IMR-90 (cell line): ENCODE results near the gene RAB5B. TPM values are rescaled to one million over a fixed set of nuclear protein-coding genes. Genes with fewer than 3 reads are reported as not detected.

ENCODE experiments used
- ATAC-seq: fragments of 200-7000 bp; cut with Tn5 transposase; 2 replicates; pipeline ENCODE4 v1.9.1; 2020; ENCODE audit warnings: low read depth, mild to moderate bottlenecking, moderate library complexity
- BruUV-seq: library from RNA; stranded (reverse); fragments of 400-500 nt; replicated peaks from 2 replicates; lab custom pipeline; 2021; lab: Mats Ljungman, UMichigan
- CTCF ChIA-PET: fragments of 300-600 bp; formaldehyde crosslinking; extraction: SDS; loops from one replicate; lab custom pipeline; 2021; ENCODE audit warnings: antibody characterized with exemption; lab: Yijun Ruan, JAX
- POLR2A ChIA-PET: fragments of 300-600 bp; sonication (Branson Sonifier 250); formaldehyde crosslinking; loops from one replicate; lab custom pipeline; 2022; ENCODE audit warnings: antibody characterized with exemption; ENCODE audit not compliant: unreplicated experiment; lab: Charles Lee
- DNase-seq: peaks from one replicate; pipeline ENCODE4 v3.0.0; 2013
- H2AFZ ChIP-seq: replicated peaks from 2 replicates; pipeline ENCODE3; 2013; ENCODE audit warnings: low read length, mild to moderate bottlenecking; ENCODE audit not compliant: poor library complexity
- H2AK5ac ChIP-seq: 2 replicates; pipeline ENCODE4 v1.6.1; 2013; ENCODE audit warnings: low read depth, low read length, inconsistent platforms
- H2AK9ac ChIP-seq: replicated peaks from 2 replicates; pipeline ENCODE3; 2013; ENCODE audit warnings: mild to moderate bottlenecking, low read depth, low read length, moderate library complexity; ENCODE audit not compliant: poor library complexity
- H2BK120ac ChIP-seq: 2 replicates; pipeline ENCODE4 v1.6.1; 2013; ENCODE audit warnings: low read depth, low read length, inconsistent platforms
- H2BK15ac ChIP-seq: 3 replicates; pipeline ENCODE4 v1.6.1; 2013; ENCODE audit warnings: low read depth, low read length, inconsistent platforms
- H2BK20ac ChIP-seq: 2 replicates; pipeline ENCODE4 v1.6.1; 2013; ENCODE audit warnings: low read depth, mild to moderate bottlenecking, inconsistent platforms, low read length, moderate library complexity
- H2BK5ac ChIP-seq: 2 replicates; pipeline ENCODE4 v1.6.1; 2013; ENCODE audit warnings: mild to moderate bottlenecking, low read depth, low read length, inconsistent platforms; ENCODE audit not compliant: poor library complexity, severe bottlenecking
- H3K14ac ChIP-seq: replicated peaks from 2 replicates; pipeline ENCODE4 v1.6.1; 2013; ENCODE audit warnings: low read depth, low read length, inconsistent platforms
- H3K18ac ChIP-seq: 2 replicates; pipeline ENCODE4 v1.6.1; 2013; ENCODE audit warnings: low read depth, low read length, control low read depth
- H3K23ac ChIP-seq: 2 replicates; pipeline ENCODE4 v1.6.1; 2013; ENCODE audit warnings: low read depth, low read length, inconsistent platforms
- H3K27ac ChIP-seq: 2 replicates; pipeline ENCODE4 v1.5.1; 2013; ENCODE audit warnings: mild to moderate bottlenecking, control low read depth, low read length; ENCODE audit not compliant: insufficient read depth
- H3K27me3 ChIP-seq: 2 replicates; pipeline ENCODE4 v1.6.1; 2013; ENCODE audit warnings: low read length; ENCODE audit not compliant: control insufficient read depth, insufficient read depth
- H3K36me3 ChIP-seq: 2 replicates; pipeline ENCODE4 v1.6.1; 2013; ENCODE audit warnings: low read length, mixed read lengths; ENCODE audit not compliant: control insufficient read depth, insufficient read depth
- H3K4ac ChIP-seq: 2 replicates; pipeline ENCODE4 v1.6.1; 2013; ENCODE audit warnings: low read depth, low read length, inconsistent platforms
- H3K4me1 ChIP-seq: 2 replicates; pipeline ENCODE4 v1.6.1; 2013; ENCODE audit warnings: low read length, mixed read lengths; ENCODE audit not compliant: control insufficient read depth, insufficient read depth
- H3K4me2 ChIP-seq: 2 replicates; pipeline ENCODE4 v1.6.1; 2013; ENCODE audit warnings: low read depth, mild to moderate bottlenecking, control low read depth, low read length, moderate library complexity
- H3K4me3 ChIP-seq: 2 replicates; pipeline ENCODE4 v1.5.1; 2013; ENCODE audit warnings: low read depth, mild to moderate bottlenecking, control low read depth, low read length, moderate library complexity; ENCODE audit not compliant: insufficient read depth
- H3K56ac ChIP-seq: 2 replicates; pipeline ENCODE4 v1.6.1; 2013; ENCODE audit warnings: low read length, inconsistent platforms; ENCODE audit not compliant: insufficient read depth; ENCODE audit errors: extremely low read depth
- H3K79me1 ChIP-seq, 2 experiments: 2 replicates each; pipeline ENCODE4 v1.6.1; 2013; ENCODE audit warnings: low read length in 2 of 2, inconsistent platforms in 1 of 2, low read depth in 1 of 2
- H3K9ac ChIP-seq: 2 replicates; pipeline ENCODE4 v1.6.1; 2013; ENCODE audit warnings: low read depth, low read length, control low read depth
- H3K9me1 ChIP-seq: 2 replicates; pipeline ENCODE4 v1.6.1; 2013; ENCODE audit warnings: low read length, inconsistent platforms; ENCODE audit not compliant: insufficient read depth
- H3K9me3 ChIP-seq: 2 replicates; pipeline ENCODE4 v1.6.1; 2013; ENCODE audit warnings: low read length; ENCODE audit not compliant: control insufficient read depth, insufficient read depth
- H4K20me1 ChIP-seq: 2 replicates; pipeline ENCODE4 v1.6.1; 2013; ENCODE audit warnings: low read length, inconsistent platforms; ENCODE audit not compliant: insufficient read depth
- H4K5ac ChIP-seq: 2 replicates; pipeline ENCODE4 v1.6.1; 2013; ENCODE audit warnings: mild to moderate bottlenecking, low read depth, low read length, control low read depth
- H4K8ac ChIP-seq, 2 experiments: 2 replicates each; pipeline ENCODE4 v1.6.1; 2013; ENCODE audit warnings: low read depth in 2 of 2, low read length in 2 of 2, control low read depth in 1 of 2, inconsistent platforms in 1 of 2
- H4K91ac ChIP-seq: 2 replicates; pipeline ENCODE4 v1.6.1; 2013; ENCODE audit warnings: low read depth, low read length, inconsistent platforms; ENCODE audit not compliant: insufficient read depth
- BHLHE40 ChIP-seq: fragments of 150-350 bp; IDR thresholded peaks from 2 replicates; pipeline ENCODE4 v1.6.1; 2016; ENCODE audit warnings: mild to moderate bottlenecking, low read depth, low read length
- FOS ChIP-seq: fragments of 150-350 bp; IDR thresholded peaks from 2 replicates; pipeline ENCODE4 v1.6.1; 2016; ENCODE audit warnings: low read depth, low read length
- MAFK ChIP-seq: IDR thresholded peaks from 2 replicates; pipeline ENCODE4 v1.6.1; 2012; ENCODE audit warnings: low read depth, low read length, improper control_type of control experiment
- MXI1 ChIP-seq: IDR thresholded peaks from 2 replicates; pipeline ENCODE4 v1.6.1; 2012; ENCODE audit warnings: low read depth, mild to moderate bottlenecking, low read length, moderate library complexity, borderline replicate concordance
- NFE2L2 ChIP-seq: fragments of 150-350 bp; IDR thresholded peaks from 2 replicates; pipeline ENCODE4 v1.6.1; 2016; ENCODE audit warnings: low read depth, mild to moderate bottlenecking, low read length
- POLR2A ChIP-seq: IDR thresholded peaks from 2 replicates; pipeline ENCODE4 v1.6.1; 2012; ENCODE audit warnings: mild to moderate bottlenecking, low read depth, low read length
- RCOR1 ChIP-seq: IDR thresholded peaks from 2 replicates; pipeline ENCODE4 v1.6.1; 2012; ENCODE audit warnings: mild to moderate bottlenecking, low read length, improper control_type of control experiment; ENCODE audit not compliant: insufficient replicate concordance
- SMC3 ChIP-seq: fragments of 150-350 bp; IDR thresholded peaks from 2 replicates; pipeline ENCODE4 v1.6.1; 2016; ENCODE audit warnings: low read depth, mild to moderate bottlenecking, antibody characterized with exemption, low read length, moderate library complexity
- WGBS, 2 experiments: methylation state at CpG; one replicate each; pipeline versions ENCODE4 v1.1.5 to v1.1.7; 2013; ENCODE audit warnings: missing lambda C conversion rate in 2 of 2; ENCODE audit not compliant: insufficient read length in 1 of 2; ENCODE audit errors: extremely low coverage in 2 of 2; 5-methylcytosine and 5-hydroxymethylcytosine counted together
- dilution Hi-C: fragments of 300-500 bp; cut with HindIII; formaldehyde crosslinking; loops from one replicate; pipeline ENCODE4 v1.14.3; 2018; ENCODE audit warnings: low sequenced_read_pairs; ENCODE audit not compliant: unreplicated experiment
- in situ Hi-C: fragments of 300-500 bp; cut with MboI; formaldehyde crosslinking; loops from 3 replicates; pipeline ENCODE4 v1.14.3; 2019; ENCODE audit warnings: low sequenced_read_pairs, inconsistent platforms, mixed read lengths
- intact Hi-C: fragments of 100-400 bp; cut with micrococcal nuclease; formaldehyde crosslinking; loops from 2 replicates; pipeline ENCODE4 v1.10.0; 2022
- polyA plus RNA-seq, 3 experiments: library from polyadenylated mRNA; depleted of rRNA; stranded (reverse); fragments of >200 nt; gene quantifications; 2 replicates each; pipeline ENCODE4 v1.2.3, GENCODE V29; 2012; ENCODE audit warnings: low replicate concordance in 1 of 3
- total RNA-seq: library from RNA; depleted of rRNA; stranded (reverse); fragments of >200 nt; gene quantifications from 2 replicates; pipeline ENCODE4 v1.2.3, GENCODE V29; 2012
- TF ChIP-seq, protein P1 (sequence below): conservative IDR thresholded peaks from 2 replicates; pipeline ENCODE4 v1.5.1; 2012; ENCODE audit warnings: mild to moderate bottlenecking, low read depth, low read length, improper control_type of control experiment
- TF ChIP-seq, protein P2 (sequence below): fragments of 150-350 bp; IDR thresholded peaks from 2 replicates; pipeline ENCODE4 v1.6.1; 2017; ENCODE audit warnings: mild to moderate bottlenecking, antibody characterized with exemption, low read length, low read depth
- TF ChIP-seq, protein P3 (sequence below): fragments of 150-350 bp; IDR thresholded peaks from 2 replicates; pipeline ENCODE4 v1.6.1; 2016; ENCODE audit warnings: low read depth, mild to moderate bottlenecking, low read length, moderate library complexity, borderline replicate concordance

Gene RAB5B
- total and polyA plus RNA-seq, 2 of the 4 experiments (the other 2 are of a cell fraction): 56.5 to 99.2 TPM

DNA sequence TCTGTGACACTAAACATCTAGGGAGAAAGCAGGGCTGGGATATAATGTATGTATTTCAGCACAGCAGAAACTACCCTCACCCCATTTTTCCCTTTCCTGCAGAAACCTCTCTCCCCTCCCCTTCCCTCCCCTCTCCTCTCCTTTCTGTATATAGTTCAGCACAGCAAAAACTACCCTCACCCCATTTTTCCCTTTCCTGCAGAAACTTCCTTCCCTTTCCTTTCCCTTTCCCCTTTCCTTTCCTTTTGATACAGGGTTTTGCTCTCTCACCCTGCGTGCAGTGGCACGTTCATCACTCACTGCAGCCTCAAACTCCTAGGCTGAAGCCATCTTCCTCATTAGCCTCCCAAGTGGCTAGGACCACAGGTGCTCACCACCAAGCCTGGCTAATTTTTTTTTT is 10.1 kb upstream of the RAB5B start:
- Histone ChIP-seq H2BK120ac (no peak overlapping the region), H3K79me1 (peaks cover 3 to 29% of the 10 kb centered on the region in 2 experiments; a peak in 2 of 4 replicates), H3K23ac (no peak overlapping the region), H3K9me3 (no peaks in the 10 kb centered on the region), H3K14ac (no peak overlapping the region; the same call in 1 of the 2 replicates), H2BK20ac (no peak overlapping the region), H3K4me3 (no peak overlapping the region), H3K18ac (no peak overlapping the region), H4K8ac (no peak overlapping the region), H3K27ac (no peak overlapping the region), H3K56ac (no peak overlapping the region), H3K36me3 (no peaks in the 10 kb centered on the region; the same call in 1 of the 2 replicates), H3K9ac (no peak overlapping the region), H4K91ac (no peak overlapping the region), H3K27me3 (no peaks in the 10 kb centered on the region), H2AK5ac (no peak overlapping the region), H3K4me1 (peaks cover 7% of the 10 kb centered on the region), H2BK15ac (no peak overlapping the region), H2AK9ac (no peak overlapping the region), H4K20me1 (no peaks in the 10 kb centered on the region), H3K9me1 (0 out of 2 replicates have a peak, but pooled peaks cover 6% of the 10 kb centered on the region), H2AFZ (peak overlapping the region; percentile 60), H3K4ac (no peak overlapping the region), H3K4me2 (no peak overlapping the region), H2BK5ac (no peak overlapping the region), H4K5ac (no peak overlapping the region)
- DNase-seq (no peak), ATAC-seq (no peak)
- intact Hi-C loops (no loop called here), dilution Hi-C loops (no loop called here), in situ Hi-C loops (no loop called here)
- TF ChIP-seq MAFK (no peak), FOS (no peak), SMC3 (no peak), NFE2L2 (no peak), BHLHE40 (no peak), MXI1 (no peak), POLR2A (no peak), RCOR1 (no peak)
- TF ChIP-seq, protein P1, sequence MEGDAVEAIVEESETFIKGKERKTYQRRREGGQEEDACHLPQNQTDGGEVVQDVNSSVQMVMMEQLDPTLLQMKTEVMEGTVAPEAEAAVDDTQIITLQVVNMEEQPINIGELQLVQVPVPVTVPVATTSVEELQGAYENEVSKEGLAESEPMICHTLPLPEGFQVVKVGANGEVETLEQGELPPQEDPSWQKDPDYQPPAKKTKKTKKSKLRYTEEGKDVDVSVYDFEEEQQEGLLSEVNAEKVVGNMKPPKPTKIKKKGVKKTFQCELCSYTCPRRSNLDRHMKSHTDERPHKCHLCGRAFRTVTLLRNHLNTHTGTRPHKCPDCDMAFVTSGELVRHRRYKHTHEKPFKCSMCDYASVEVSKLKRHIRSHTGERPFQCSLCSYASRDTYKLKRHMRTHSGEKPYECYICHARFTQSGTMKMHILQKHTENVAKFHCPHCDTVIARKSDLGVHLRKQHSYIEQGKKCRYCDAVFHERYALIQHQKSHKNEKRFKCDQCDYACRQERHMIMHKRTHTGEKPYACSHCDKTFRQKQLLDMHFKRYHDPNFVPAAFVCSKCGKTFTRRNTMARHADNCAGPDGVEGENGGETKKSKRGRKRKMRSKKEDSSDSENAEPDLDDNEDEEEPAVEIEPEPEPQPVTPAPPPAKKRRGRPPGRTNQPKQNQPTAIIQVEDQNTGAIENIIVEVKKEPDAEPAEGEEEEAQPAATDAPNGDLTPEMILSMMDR: no peak
- TF ChIP-seq, protein P2, sequence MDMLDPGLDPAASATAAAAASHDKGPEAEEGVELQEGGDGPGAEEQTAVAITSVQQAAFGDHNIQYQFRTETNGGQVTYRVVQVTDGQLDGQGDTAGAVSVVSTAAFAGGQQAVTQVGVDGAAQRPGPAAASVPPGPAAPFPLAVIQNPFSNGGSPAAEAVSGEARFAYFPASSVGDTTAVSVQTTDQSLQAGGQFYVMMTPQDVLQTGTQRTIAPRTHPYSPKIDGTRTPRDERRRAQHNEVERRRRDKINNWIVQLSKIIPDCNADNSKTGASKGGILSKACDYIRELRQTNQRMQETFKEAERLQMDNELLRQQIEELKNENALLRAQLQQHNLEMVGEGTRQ: no peak
- TF ChIP-seq, protein P3, sequence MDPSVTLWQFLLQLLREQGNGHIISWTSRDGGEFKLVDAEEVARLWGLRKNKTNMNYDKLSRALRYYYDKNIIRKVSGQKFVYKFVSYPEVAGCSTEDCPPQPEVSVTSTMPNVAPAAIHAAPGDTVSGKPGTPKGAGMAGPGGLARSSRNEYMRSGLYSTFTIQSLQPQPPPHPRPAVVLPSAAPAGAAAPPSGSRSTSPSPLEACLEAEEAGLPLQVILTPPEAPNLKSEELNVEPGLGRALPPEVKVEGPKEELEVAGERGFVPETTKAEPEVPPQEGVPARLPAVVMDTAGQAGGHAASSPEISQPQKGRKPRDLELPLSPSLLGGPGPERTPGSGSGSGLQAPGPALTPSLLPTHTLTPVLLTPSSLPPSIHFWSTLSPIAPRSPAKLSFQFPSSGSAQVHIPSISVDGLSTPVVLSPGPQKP: no peak
- 90% methylated on average over 2 of the region's 2 CpGs; no CpG with 5 or more reads in 1 of the 2 experiments for WGBS, 2 experiments
- no TSS peak for BruUV-seq
- CTCF ChIA-PET: no interaction called here
- POLR2A ChIA-PET: no interaction called here
